ENCODE data around the gene ITPR1. TPM values are rescaled to one million over a fixed set of nuclear protein-coding genes. Genes with fewer than 3 reads are reported as not detected.

ITPR1 gene
- total and polyA plus RNA-seq, 5 donors from 2014 or later: 6.9 to 97.5 (median 9.5) TPM

- Histone ChIP-seq H3K4me3 (ENCODE audit: low read depth, low read length) (peak overlapping the region; percentile 17), H3K36me3 (ENCODE audit: control insufficient read depth, insufficient read depth, low read length) (no peaks in the 10 kb centered on the region), H3K4me1 (ENCODE audit: control insufficient read depth, insufficient read depth, low read length, poor library complexity, severe bottlenecking) (peaks cover 22% of the 10 kb centered on the region), H3K9me3 (ENCODE audit: control insufficient read depth in 2 of 2, low read length in 2 of 2) (no peaks in the 10 kb centered on the region), H3K27ac (ENCODE audit: insufficient read depth, low read length, poor library complexity, severe bottlenecking) (peak overlapping the region; percentile 52), H3K27me3 (ENCODE audit: control insufficient read depth, insufficient read depth, low read length) (no peaks in the 10 kb centered on the region)
- Mint-ChIP-seq H3K27ac (peak overlapping the region; percentile 55 to 84 (median 59)), H3K4me3 (peak overlapping the region in 2 of 4 donors; percentile 5 to 10), H3K4me1 (peaks cover 29 to 65% (median 44%) of the 10 kb centered on the region in 4 donors), H3K27me3 (no peaks in the 10 kb centered on the region), H3K9me3 (no peaks in the 10 kb centered on the region), H3K36me3 (peaks cover 4% of the 10 kb centered on the region)
- no peak for DNase-seq
- no peak for ATAC-seq (ENCODE audit: low read depth in 2 of 2)
These were observed 357.2 kb downstream of the ITPR1 start for GRCh38 chr3:4850211-4850927.

DNA sequence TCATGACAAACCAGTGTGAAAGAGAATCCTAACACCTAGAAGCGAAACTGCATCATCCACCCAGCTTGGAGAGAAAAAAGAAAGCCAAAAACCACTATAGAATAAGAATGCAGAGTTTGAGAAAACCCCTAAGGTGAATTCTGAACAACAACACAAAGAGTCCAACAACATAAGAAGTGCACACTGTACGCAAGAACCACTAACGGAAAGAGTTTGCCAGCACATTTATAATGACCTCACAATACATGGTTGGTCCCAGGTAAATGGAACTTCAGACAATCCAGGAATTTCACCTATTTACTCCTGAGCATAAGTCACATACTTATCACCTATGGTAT lies 357.7 kb downstream of the ITPR1 start:
- H3K36me3 Mint-ChIP-seq: peaks cover 8% of the 10 kb centered on the region
- Histone ChIP-seq H3K27me3 (ENCODE audit: control insufficient read depth, insufficient read depth, low read length) (no peaks in the 10 kb centered on the region), H3K27ac (ENCODE audit: insufficient read depth, low read length, poor library complexity, severe bottlenecking) (no peak overlapping the region), H3K4me1 (ENCODE audit: control insufficient read depth, insufficient read depth, low read length, poor library complexity, severe bottlenecking) (peaks cover 17% of the 10 kb centered on the region), H3K9me3 (ENCODE audit: control insufficient read depth in 2 of 2, low read length in 2 of 2) (no peaks in the 10 kb centered on the region), H3K4me3 (ENCODE audit: low read depth, low read length) (no peak overlapping the region), H3K36me3 (ENCODE audit: control insufficient read depth, insufficient read depth, low read length) (no peaks in the 10 kb centered on the region)
- no peak for DNase-seq
- H3K27me3 Mint-ChIP-seq: no peaks in the 10 kb centered on the region
- no peaks in the 10 kb centered on the region for H3K9me3 Mint-ChIP-seq
- H3K27ac Mint-ChIP-seq: peak overlapping the region; percentile 55 to 84 (median 59)
- H3K4me1 Mint-ChIP-seq: peaks cover 24 to 63% (median 39%) of the 10 kb centered on the region in 4 donors
- H3K4me3 Mint-ChIP-seq: peak overlapping the region in 1 of 4 donors; percentile 10
- peak; percentile 29 to 41 for ATAC-seq (ENCODE audit: low read depth in 2 of 2)

DNA sequence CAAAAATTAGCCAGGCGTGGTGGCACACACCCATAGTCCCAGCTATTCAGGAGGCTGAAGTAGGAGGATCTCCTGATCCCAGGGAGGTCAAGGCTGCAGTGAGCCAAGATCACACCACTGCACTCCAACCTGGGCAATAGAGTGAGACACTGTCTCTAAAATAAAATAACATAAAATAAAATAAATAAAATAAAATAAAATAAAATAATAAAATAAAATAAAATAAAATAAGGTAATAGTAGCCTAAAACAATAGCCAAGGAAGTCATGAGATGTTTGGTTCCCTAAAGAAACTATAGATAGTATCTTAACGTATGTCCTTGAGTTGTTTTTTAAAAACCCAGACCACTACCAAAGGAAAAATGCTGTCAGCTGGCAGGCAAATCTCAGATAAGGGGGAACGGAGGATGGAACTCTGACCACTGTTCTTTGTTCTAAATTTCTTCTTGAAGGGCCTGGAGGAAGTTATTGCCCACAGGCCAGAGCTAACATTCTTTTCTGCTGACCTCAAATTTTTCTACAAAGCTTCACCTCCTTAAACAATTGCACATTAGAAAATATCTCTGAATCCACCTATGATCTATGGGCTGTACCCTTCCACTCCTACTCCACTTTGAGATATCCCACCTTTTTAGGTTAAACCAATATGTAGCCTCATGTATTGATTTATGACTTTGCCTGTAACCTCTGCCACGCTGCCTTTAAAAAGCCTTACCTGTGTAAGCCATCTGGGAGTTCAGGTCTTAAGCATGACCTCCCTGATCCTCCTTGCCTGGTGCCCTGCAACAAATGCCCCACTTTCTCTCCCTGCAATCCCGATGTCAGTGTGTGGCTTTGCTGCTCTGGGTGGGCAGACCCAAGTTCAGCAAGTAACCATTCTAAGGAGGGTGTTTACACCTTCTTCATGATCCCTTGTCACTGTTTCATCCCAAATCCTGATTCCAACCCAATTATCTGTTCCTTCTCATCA lies 359.9 kb downstream of the ITPR1 start:
- H3K27me3 ChIP-seq (ENCODE audit: control insufficient read depth, insufficient read depth, low read length): no peaks in the 10 kb centered on the region
- H3K4me1 ChIP-seq (ENCODE audit: control insufficient read depth, insufficient read depth, low read length, poor library complexity, severe bottlenecking): peaks cover 8% of the 10 kb centered on the region
- no peaks in the 10 kb centered on the region for H3K27me3 Mint-ChIP-seq
- peaks cover 8% of the 10 kb centered on the region for H3K36me3 Mint-ChIP-seq
- ATAC-seq (ENCODE audit: low read depth in 2 of 2): no peak
- H3K36me3 ChIP-seq (ENCODE audit: control insufficient read depth, insufficient read depth, low read length): no peaks in the 10 kb centered on the region
- no peaks in the 10 kb centered on the region for H3K9me3 ChIP-seq (ENCODE audit: control insufficient read depth in 2 of 2, low read length in 2 of 2)
- no peak overlapping the region for H3K4me3 Mint-ChIP-seq
- no peak overlapping the region for H3K27ac ChIP-seq (ENCODE audit: insufficient read depth, low read length, poor library complexity, severe bottlenecking)
- no peak overlapping the region for H3K4me3 ChIP-seq (ENCODE audit: low read depth, low read length)
- no peak for DNase-seq
- peak overlapping the region in 2 of 3 donors; percentile 3 to 20 for H3K27ac Mint-ChIP-seq
- H3K4me1 Mint-ChIP-seq: peaks cover 15 to 47% (median 28%) of the 10 kb centered on the region in 4 donors
- no peaks in the 10 kb centered on the region for H3K9me3 Mint-ChIP-seq

GRCh38 chr3:4853749-4854140 lies 360.6 kb downstream of the ITPR1 start:
- H3K27me3 ChIP-seq (ENCODE audit: control insufficient read depth, insufficient read depth, low read length): no peaks in the 10 kb centered on the region
- Mint-ChIP-seq H3K4me3 (no peak overlapping the region), H3K9me3 (peaks cover 0 to under 1% (median 0%) of the 10 kb centered on the region in 7 donors), H3K36me3 (peaks cover 4% of the 10 kb centered on the region), H3K27ac (peak overlapping the region in 2 of 3 donors; percentile 3 to 39), H3K27me3 (no peaks in the 10 kb centered on the region), H3K4me1 (peaks cover 14 to 40% (median 23%) of the 10 kb centered on the region in 4 donors)
- peaks cover 6% of the 10 kb centered on the region for H3K4me1 ChIP-seq (ENCODE audit: control insufficient read depth, insufficient read depth, low read length, poor library complexity, severe bottlenecking)
- H3K4me3 ChIP-seq (ENCODE audit: low read depth, low read length): no peak overlapping the region
- no peak overlapping the region for H3K27ac ChIP-seq (ENCODE audit: insufficient read depth, low read length, poor library complexity, severe bottlenecking)
- no peaks in the 10 kb centered on the region for H3K9me3 ChIP-seq (ENCODE audit: control insufficient read depth in 2 of 2, low read length in 2 of 2)
- DNase-seq (no peak), ATAC-seq (ENCODE audit: low read depth in 2 of 2) (no peak)
- no peaks in the 10 kb centered on the region for H3K36me3 ChIP-seq (ENCODE audit: control insufficient read depth, insufficient read depth, low read length)

- Mint-ChIP-seq H3K9me3 (peaks cover 0 to 4% (median 0%) of the 10 kb centered on the region in 7 donors), H3K4me3 (no peak overlapping the region), H3K27me3 (no peaks in the 10 kb centered on the region), H3K36me3 (peaks cover 6% of the 10 kb centered on the region), H3K4me1 (peaks cover 3 to 27% (median 10%) of the 10 kb centered on the region in 4 donors), H3K27ac (no peak overlapping the region)
- no peak overlapping the region for H3K27ac ChIP-seq (ENCODE audit: insufficient read depth, low read length, poor library complexity, severe bottlenecking)
- no peaks in the 10 kb centered on the region for H3K27me3 ChIP-seq (ENCODE audit: control insufficient read depth, insufficient read depth, low read length)
- ATAC-seq (ENCODE audit: low read depth in 2 of 2) (no peak), DNase-seq (no peak)
- H3K4me3 ChIP-seq (ENCODE audit: low read depth, low read length): no peak overlapping the region
- H3K36me3 ChIP-seq (ENCODE audit: control insufficient read depth, insufficient read depth, low read length): no peaks in the 10 kb centered on the region
- no peaks in the 10 kb centered on the region for H3K9me3 ChIP-seq (ENCODE audit: control insufficient read depth in 2 of 2, low read length in 2 of 2)
- no peaks in the 10 kb centered on the region for H3K4me1 ChIP-seq (ENCODE audit: control insufficient read depth, insufficient read depth, low read length, poor library complexity, severe bottlenecking)
These were observed 362.5 kb downstream of the ITPR1 start for GRCh38 chr3:4855676-4856075.

DNA sequence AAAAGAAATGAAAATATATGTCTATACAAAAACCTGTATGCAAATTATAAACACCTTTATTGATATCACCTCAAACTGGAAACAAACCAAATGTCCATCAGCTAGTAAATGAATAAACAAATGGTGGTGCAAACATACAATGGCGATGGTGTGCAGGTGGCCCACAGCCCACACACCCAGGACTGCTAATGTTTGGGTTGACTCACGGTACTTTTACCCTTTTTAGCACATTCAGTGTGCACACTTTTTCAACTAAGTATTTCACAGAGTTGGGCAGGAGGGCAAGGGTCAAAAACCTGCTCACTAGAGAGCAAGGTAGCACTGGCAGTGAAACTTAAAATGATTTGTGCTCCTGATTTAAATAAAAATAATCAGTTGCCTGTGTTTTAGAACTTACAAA lies 363.0 kb downstream of the ITPR1 start:
- H3K4me1 Mint-ChIP-seq: peaks cover 0 to 22% (median 6%) of the 10 kb centered on the region in 4 donors
- Histone ChIP-seq H3K27me3 (ENCODE audit: control insufficient read depth, insufficient read depth, low read length) (no peaks in the 10 kb centered on the region), H3K9me3 (ENCODE audit: control insufficient read depth in 2 of 2, low read length in 2 of 2) (peaks cover under 1 to 4% of the 10 kb centered on the region in 2 experiments), H3K27ac (ENCODE audit: insufficient read depth, low read length, poor library complexity, severe bottlenecking) (no peak overlapping the region), H3K4me3 (ENCODE audit: low read depth, low read length) (no peak overlapping the region), H3K4me1 (ENCODE audit: control insufficient read depth, insufficient read depth, low read length, poor library complexity, severe bottlenecking) (no peaks in the 10 kb centered on the region), H3K36me3 (ENCODE audit: control insufficient read depth, insufficient read depth, low read length) (no peaks in the 10 kb centered on the region)
- no peak overlapping the region for H3K27ac Mint-ChIP-seq
- no peak for ATAC-seq (ENCODE audit: low read depth in 2 of 2)
- H3K36me3 Mint-ChIP-seq: peaks cover 6% of the 10 kb centered on the region
- peaks cover 0 to 4% (median 1%) of the 10 kb centered on the region in 7 donors for H3K9me3 Mint-ChIP-seq
- H3K4me3 Mint-ChIP-seq: no peak overlapping the region
- no peaks in the 10 kb centered on the region for H3K27me3 Mint-ChIP-seq
- no peak for DNase-seq

DNA sequence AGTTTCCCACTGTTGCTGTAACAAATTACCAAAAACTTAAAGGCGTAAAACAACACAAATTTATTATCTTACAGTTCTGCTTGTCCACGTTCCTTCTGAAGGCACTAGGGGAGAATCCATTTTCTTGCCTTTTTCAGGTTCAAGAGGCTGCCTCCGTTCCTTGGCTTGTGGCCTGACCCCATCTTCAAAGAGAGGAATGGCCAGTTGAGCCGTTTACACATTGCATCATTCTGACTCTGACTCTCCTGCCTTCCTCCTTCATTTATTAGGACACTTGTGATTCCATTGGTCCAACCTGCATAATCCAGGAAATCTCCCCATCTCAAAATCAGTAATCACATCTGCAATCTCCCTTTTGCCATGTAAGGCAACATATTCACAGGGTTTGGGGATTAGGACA lies 363.4 kb downstream of the ITPR1 start:
- H3K36me3 ChIP-seq (ENCODE audit: control insufficient read depth, insufficient read depth, low read length): no peaks in the 10 kb centered on the region
- Mint-ChIP-seq H3K27me3 (no peaks in the 10 kb centered on the region), H3K27ac (no peak overlapping the region), H3K4me1 (peaks cover 0 to 18% (median 4%) of the 10 kb centered on the region in 4 donors), H3K9me3 (peaks cover 0 to 6% (median 4%) of the 10 kb centered on the region in 7 donors), H3K4me3 (no peak overlapping the region), H3K36me3 (peaks cover 6% of the 10 kb centered on the region)
- peaks cover 5 to 8% of the 10 kb centered on the region in 2 experiments for H3K9me3 ChIP-seq (ENCODE audit: control insufficient read depth in 2 of 2, low read length in 2 of 2)
- H3K27me3 ChIP-seq (ENCODE audit: control insufficient read depth, insufficient read depth, low read length): no peaks in the 10 kb centered on the region
- ATAC-seq (ENCODE audit: low read depth in 2 of 2): no peak
- no peak overlapping the region for H3K27ac ChIP-seq (ENCODE audit: insufficient read depth, low read length, poor library complexity, severe bottlenecking)
- no peak overlapping the region for H3K4me3 ChIP-seq (ENCODE audit: low read depth, low read length)
- no peaks in the 10 kb centered on the region for H3K4me1 ChIP-seq (ENCODE audit: control insufficient read depth, insufficient read depth, low read length, poor library complexity, severe bottlenecking)
- no peak for DNase-seq
